Stimulated activated naive CD4-positive, alpha-beta T cell treated with Interleukin-2 at 50 U/mL for 16 hours (primary cell): Measurements from ENCODE around the gene CGAS.
A peak's percentile ranks its signal among the peaks of the same experiment; 100 is the strongest.
"Not testable (repeated sequence)": the region's sequence is repeated elsewhere in the genome, so short reads cannot be mapped to it uniquely, and the experiment has no call there.

Experiments used
- DNase-seq: peaks from one replicate; lab custom pipeline; 2025; lab: John Stamatoyannopoulos, UW

CGAS gene

DNA sequence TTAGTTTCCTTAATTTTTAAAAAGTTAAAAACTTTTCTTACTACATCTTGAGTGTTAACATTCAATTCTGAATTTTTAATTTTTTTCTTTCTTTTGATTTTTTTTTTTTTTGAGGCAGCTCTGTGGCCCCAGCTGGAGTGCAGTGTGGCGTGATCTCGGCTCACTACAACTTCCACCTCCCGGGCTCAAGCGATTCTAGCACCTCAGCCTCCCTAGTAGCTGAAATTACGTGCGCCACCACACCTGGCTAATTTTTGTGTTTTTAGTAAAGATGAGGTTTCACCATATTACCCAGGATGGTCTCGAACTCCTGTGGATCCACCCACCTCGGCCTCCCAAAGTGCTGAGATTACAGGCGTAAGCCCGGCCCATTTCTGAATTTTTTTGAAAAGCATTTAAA lies 56.2 kb downstream of the CGAS start:
- DNase-seq: no peak

DNA sequence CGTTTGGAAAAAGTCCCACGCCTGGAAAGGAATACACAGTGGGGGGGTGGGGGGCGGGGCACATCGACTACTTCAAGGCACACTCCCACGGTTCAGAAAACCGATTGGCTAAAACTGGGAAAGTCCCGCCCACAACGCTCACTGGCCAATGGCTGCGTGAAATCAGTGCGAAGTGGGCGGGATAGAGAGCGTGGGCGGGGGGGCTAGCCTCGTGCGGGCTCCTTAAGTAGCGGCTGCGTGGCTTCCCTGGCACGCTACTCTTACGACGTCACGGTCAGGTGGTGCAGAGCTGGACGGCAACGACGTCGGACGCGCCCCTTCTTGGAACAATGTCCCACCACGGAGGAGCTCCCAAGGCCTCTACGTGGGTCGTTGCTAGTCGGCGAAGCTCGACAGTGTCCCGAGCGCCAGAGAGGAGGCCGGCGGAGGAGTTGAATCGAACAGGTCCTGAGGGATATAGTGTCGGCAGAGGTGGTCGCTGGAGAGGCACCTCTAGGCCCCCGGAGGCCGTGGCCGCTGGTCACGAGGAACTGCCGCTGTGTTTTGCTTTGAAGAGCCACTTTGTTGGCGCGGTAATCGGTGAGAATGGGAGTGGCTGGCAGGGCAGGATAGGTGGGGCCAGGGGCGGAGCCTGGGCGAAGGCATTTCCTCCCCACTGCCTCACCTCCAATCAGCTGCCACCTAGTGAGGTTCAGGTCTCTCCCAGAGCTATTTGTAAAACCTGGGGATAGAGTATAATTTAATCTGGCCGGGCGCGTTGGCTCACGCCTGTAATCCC lies 57.3 kb downstream of the CGAS start, which contains the start of gene DDX43:
DDX43 (plus strand) TSS at position 252 of the 778 bp plus-strand sequence; CDS start at position 330, 78 bp downstream.
- peak; percentile 13 for DNase-seq

DNA sequence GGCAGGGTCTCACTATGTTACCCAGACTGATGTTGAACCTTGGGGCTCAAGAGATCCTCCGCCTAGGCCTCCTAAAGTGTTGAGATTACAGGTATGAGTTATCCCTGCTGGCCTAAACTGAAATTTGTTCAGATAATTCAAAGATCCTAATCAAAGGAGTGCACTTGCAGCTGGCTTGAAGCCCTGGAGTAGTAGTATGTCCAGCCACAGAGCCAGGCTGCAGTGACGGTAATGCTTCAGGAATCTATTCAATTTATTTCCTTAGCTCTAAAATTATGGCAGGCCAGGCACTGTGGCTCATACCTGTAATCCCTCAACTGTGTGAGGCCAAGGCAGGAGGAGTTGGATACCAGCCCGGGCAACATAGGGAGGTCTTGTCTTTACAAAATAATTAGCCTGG lies 58.8 kb downstream of the CGAS start:
- no peak for DNase-seq

DNA sequence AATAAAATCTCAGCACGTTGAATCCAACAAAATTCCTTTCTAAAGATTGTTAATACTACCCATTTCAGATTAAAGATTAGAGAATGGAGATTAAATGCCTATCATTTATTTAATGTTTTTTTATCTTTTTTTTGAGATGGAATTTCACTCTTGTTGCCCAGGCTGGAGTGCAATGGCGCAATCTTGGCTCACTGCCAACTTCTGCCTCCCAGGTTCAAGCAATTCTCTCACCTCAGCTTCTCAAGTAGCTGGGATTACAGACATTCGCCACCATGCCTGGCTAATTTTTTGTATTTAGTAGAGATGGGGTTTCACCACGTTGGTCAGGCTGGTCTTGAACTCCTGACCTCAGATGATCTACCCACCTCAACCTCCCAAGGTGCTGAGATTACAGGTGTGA lies 59.9 kb downstream of the CGAS start:
- DNase-seq: not testable (repeated sequence)

DNA sequence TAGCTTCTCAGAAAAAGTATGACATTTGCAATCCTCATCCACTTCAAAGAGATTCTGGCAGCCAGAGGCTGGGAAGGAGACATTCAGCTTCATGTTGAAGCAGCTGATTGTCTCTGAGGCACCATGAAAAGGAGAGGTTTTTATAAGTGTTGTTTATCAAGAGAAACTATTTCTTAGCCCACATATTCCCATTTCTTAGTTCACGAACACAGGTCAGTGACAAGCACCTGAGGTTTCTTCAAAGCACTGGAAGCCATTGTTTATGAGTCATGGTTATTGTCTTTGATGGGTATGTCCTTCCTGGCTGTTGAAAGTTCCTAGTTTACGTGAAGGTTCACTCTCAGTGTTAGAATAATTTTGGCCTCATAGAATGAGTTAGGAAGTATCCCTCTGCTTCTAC lies 60.4 kb downstream of the CGAS start:
- no peak for DNase-seq

DNA sequence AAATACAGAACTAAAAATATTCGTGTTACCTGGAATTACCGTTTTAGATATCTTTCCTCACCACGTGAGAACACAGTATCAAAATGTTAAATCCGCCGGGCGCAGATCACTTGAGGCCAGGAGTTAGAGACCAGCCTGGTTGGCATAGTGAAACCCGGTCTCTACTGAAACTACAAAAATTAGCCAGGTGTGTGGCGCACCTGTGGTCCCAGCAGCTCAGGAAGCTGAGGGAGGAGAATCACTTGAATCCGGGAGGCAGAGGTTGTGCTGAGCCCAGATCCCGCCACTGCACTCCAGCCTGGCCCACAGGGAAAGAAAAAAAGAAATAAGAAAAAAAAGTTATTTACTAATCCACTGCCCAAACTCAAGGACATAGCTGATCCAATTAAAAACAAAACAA lies 62.2 kb downstream of the CGAS start:
- no peak for DNase-seq

DNA sequence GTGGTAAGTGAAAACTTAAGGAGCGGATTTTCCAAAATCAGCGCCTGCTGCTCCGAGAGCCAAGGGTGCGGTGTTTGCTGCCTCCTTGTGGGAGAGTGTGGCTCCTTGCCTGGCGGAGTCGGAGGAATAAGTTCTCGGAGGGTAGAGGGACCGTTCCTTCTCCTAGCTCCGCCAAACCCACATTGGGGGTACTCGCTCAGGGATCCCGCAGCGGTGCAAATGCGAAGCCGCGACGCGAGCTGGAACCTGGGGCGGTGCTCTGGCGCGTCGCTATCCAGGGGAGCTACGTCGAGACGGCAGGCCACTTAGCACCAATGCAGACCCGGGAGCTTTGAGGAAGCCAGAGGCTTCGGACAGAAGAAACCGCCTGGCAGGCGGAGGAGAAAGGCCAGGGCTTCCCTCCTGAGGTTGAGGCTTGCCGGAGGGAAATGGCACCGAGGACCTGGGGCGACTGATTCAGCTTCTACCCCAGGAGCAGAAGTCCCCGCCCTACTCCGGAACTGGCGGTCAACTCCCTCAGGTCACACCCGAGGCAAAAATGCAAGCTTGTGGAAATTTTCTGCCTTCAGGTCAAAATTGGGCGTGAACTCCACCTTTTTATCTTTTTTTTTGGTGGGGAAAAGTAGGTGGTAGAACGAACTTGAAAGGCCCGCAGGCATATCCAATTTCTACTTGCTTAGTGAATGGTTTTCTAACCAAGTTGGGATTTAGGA lies 63.1 kb downstream of the CGAS start:
- peak; percentile 56 for DNase-seq

DNA sequence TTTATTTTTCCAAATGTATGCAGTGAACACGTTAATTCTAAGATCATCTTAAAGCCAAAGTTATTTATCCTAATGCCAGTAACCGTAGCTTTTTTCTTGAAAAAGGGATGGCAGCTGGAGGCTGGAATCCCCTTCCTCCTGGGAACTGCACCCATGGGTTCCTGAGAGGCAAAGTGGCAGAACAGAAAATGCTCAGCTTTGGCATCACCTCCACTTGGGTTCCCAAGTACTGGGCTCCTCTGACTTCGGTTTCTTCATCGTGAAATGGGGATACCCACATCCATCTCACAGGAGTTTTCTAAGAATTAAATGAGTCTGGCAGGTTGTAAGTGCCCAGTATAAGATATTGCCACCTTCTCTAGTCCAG lies 63.7 kb downstream of the CGAS start:
- DNase-seq: no peak

DNA sequence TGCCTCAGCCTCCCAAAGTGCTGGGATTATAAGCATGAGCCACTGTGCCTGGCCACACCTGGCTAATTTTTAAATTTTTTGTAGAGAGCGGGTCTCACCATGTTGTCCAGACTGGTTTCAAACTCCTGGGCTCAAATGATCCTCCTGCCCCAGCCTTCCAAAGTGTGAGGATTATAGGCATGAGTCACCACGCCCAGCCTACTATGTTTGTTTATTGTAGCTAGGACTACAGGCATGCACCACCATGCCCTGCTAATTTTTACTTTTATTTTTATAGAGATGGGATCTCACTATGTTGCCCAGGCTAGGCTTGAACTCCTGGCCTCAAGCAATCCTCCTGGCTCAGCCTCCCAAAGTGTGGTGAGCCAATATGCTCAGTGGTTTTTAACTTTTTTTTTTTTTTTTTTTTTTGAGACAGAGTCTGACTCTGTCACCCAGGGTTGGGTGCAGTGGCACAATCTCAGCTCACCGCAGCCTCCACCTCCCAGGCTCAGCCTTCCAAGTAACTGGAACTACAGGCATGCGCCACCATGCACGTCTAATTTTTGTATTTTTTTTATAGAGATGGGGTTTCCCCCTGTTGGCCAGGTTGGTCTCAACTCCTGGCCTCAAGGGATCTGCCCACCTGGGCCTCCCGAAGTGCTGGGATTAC lies 69.5 kb downstream of the CGAS start:
- DNase-seq: no peak

DNA sequence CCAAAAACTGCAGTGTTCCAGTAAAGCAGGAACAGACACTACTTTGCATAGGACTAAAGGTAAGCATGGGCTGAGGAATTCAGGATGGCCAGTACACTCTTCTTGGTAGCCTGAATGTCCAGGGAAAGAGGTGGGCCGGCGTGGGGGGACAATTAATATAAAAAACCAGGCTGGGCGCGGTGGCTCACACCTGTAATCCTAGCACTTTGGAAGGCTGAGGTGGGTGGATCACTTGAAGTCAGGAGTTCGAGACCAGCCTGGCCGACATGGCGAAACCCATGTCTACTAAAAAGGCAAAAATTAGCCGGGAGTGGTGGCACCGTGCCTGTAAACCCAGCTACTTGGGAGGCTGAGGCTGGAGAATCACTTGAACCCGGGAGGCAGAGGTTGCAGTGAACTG lies 70.6 kb downstream of the CGAS start:
- DNase-seq: not testable (repeated sequence)

DNA sequence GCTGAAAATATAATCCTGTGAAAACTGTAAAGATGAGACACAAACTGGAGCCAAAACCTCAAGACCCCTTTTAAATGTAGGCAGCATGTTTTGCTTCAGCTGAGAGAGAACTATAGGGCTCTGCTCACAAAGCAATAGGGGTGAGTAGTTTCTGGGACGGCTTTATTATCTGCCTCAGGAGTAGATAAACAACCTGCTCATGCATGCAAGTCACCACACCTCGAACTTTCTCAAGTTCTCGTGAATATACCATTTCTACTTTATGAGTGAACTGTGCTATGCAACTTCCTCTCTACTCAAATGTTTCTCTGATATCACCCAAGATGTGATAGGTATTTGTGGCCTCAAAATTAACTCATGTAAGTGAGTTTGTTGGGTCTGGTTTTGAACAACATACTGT lies 74.9 kb downstream of the CGAS start:
- no peak for DNase-seq

DNA sequence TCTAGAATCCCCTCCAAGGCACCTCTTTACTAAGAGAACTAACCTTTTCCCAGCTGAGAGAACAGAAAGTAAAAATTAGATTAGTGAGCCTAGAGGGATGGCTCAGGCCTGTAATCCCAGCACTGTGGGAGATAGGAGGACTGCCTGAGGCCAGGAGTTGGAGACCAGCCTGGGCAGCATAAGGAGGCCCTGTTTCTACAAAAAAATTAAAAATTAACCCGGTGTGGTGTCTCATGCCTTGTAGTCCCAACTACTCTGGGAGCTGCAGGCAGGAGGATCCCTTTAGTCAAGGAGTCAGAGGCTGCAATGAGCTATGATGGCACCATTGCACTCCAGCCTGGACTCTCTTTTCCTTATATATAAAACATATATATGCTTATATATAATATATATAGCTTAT lies 76.9 kb downstream of the CGAS start:
- no peak for DNase-seq
